ENCODE results near the gene GIMD1. TPM values are rescaled to one million over a fixed set of nuclear protein-coding genes. Genes with fewer than 3 reads are reported as not detected.

Gene GIMD1
- total RNA-seq, 1 donor from 2014 or later: not detected

GRCh38 chr4:106340774-106341173, 27.8 kb downstream of the GIMD1 start:
- H3K9me3 Mint-ChIP-seq (ENCODE audit: low read depth): peaks cover 25% of the 10 kb centered on the region
- no peaks in the 10 kb centered on the region for H3K27me3 Mint-ChIP-seq (ENCODE audit: low read depth)
- peaks cover 40% of the 10 kb centered on the region for H3K36me3 Mint-ChIP-seq (ENCODE audit: low read depth)
- H3K4me3 Mint-ChIP-seq (ENCODE audit: unreplicated experiment): no peak overlapping the region
- no peak for DNase-seq (ENCODE audit: low spot score)
- H3K4me1 Mint-ChIP-seq (ENCODE audit: low read depth): peaks cover 14% of the 10 kb centered on the region
- no peak overlapping the region for H3K27ac Mint-ChIP-seq (ENCODE audit: unreplicated experiment)
- no peak for TF ChIP-seq CTCF (IDR thresholded peaks at IDR 0.05)

- H3K27ac Mint-ChIP-seq (ENCODE audit: unreplicated experiment): no peak overlapping the region
- H3K4me3 Mint-ChIP-seq (ENCODE audit: unreplicated experiment): no peak overlapping the region
- H3K4me1 Mint-ChIP-seq (ENCODE audit: low read depth): peaks cover 13% of the 10 kb centered on the region
- no peaks in the 10 kb centered on the region for H3K27me3 Mint-ChIP-seq (ENCODE audit: low read depth)
- no peak for DNase-seq (ENCODE audit: low spot score)
- H3K36me3 Mint-ChIP-seq (ENCODE audit: low read depth): peaks cover 40% of the 10 kb centered on the region
- no peak for TF ChIP-seq CTCF (IDR thresholded peaks at IDR 0.05)
- H3K9me3 Mint-ChIP-seq (ENCODE audit: low read depth): peaks cover 25% of the 10 kb centered on the region
Observed at GRCh38 chr4:106339431-106339830, 29.1 kb downstream of the GIMD1 start.

- Mint-ChIP-seq H3K9me3 (ENCODE audit: low read depth) (peaks cover 25% of the 10 kb centered on the region), H3K36me3 (ENCODE audit: low read depth) (peaks cover 40% of the 10 kb centered on the region), H3K4me3 (ENCODE audit: unreplicated experiment) (no peak overlapping the region), H3K27me3 (ENCODE audit: low read depth) (no peaks in the 10 kb centered on the region), H3K27ac (ENCODE audit: unreplicated experiment) (no peak overlapping the region), H3K4me1 (ENCODE audit: low read depth) (peaks cover 8% of the 10 kb centered on the region)
- TF ChIP-seq CTCF (IDR thresholded peaks at IDR 0.05): no peak
- no peak for DNase-seq (ENCODE audit: low spot score)
Observed at GRCh38 chr4:106338671-106339070, 29.9 kb downstream of the GIMD1 start.

GRCh38 chr4:106337916-106338315, 30.7 kb downstream of the GIMD1 start:
- Mint-ChIP-seq H3K27ac (ENCODE audit: unreplicated experiment) (no peak overlapping the region), H3K36me3 (ENCODE audit: low read depth) (peaks cover 44% of the 10 kb centered on the region), H3K4me3 (ENCODE audit: unreplicated experiment) (no peak overlapping the region), H3K27me3 (ENCODE audit: low read depth) (no peaks in the 10 kb centered on the region), H3K9me3 (ENCODE audit: low read depth) (peaks cover 25% of the 10 kb centered on the region), H3K4me1 (ENCODE audit: low read depth) (peaks cover 8% of the 10 kb centered on the region)
- no peak for TF ChIP-seq CTCF (IDR thresholded peaks at IDR 0.05)
- no peak for DNase-seq (ENCODE audit: low spot score)

- Mint-ChIP-seq H3K36me3 (ENCODE audit: low read depth) (peaks cover 47% of the 10 kb centered on the region), H3K4me3 (ENCODE audit: unreplicated experiment) (no peak overlapping the region), H3K27me3 (ENCODE audit: low read depth) (no peaks in the 10 kb centered on the region), H3K27ac (ENCODE audit: unreplicated experiment) (no peak overlapping the region), H3K9me3 (ENCODE audit: low read depth) (peaks cover 21% of the 10 kb centered on the region), H3K4me1 (ENCODE audit: low read depth) (peaks cover 8% of the 10 kb centered on the region)
- TF ChIP-seq CTCF (IDR thresholded peaks at IDR 0.05): no peak
- no peak for DNase-seq (ENCODE audit: low spot score)
Observed at GRCh38 chr4:106336618-106337017, 32.0 kb downstream of the GIMD1 start.

All from chondrocyte (in vitro differentiated cells).